GM06990 (cell line): ENCODE results near the gene THSD4.

Source experiments
- DNase-seq: peaks from one replicate; pipeline ENCODE4 v3.0.0-alpha.2; 2011; ENCODE audit not compliant: insufficient read length; ENCODE audit errors: extremely low read depth
- H3K27me3 ChIP-seq: replicated peaks from 2 replicates; pipeline ENCODE4 v1.6.0; 2011; ENCODE audit warnings: low read length; ENCODE audit not compliant: control insufficient read depth, insufficient read depth
- H3K36me3 ChIP-seq: 2 replicates; pipeline ENCODE4 v1.5.1; 2011; ENCODE audit warnings: low read length; ENCODE audit not compliant: control insufficient read depth, insufficient read depth
- H3K4me3 ChIP-seq: replicated peaks from 2 replicates; pipeline ENCODE4 v1.5.1; 2011; ENCODE audit warnings: low read depth, mild to moderate bottlenecking, control low read depth, low read length
- TF ChIP-seq, protein P1 (sequence below): IDR thresholded peaks from 2 replicates; pipeline ENCODE4 v1.5.1; 2011; ENCODE audit warnings: low read length, control low read depth, mild to moderate bottlenecking, inconsistent platforms; ENCODE audit not compliant: insufficient read depth, poor library complexity, severe bottlenecking

Gene THSD4

DNA sequence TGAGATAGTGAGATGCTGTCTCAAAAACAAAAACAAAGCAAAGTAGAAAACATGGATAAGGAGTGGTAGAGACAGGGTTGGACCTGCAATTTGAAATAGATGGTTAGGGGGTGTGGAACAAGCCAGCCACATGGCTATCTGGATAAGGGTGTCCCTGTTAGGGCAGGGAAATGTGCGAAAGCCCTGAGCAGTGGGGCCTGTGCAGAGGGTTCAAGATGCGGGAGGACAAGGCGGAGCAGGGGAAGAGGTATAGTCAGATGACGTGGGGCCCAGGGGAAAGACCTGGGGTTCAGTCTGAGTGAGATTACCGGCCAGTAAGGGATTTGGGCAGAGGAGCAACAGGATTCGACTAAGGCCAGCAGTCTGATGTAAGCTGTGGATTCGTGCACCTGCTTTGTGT is 676.7 kb downstream of the THSD4 start:
- DNase-seq: no peak
- no peaks in the 10 kb centered on the region for H3K36me3 ChIP-seq
- no peak overlapping the region for H3K4me3 ChIP-seq
- TF ChIP-seq, protein P1, sequence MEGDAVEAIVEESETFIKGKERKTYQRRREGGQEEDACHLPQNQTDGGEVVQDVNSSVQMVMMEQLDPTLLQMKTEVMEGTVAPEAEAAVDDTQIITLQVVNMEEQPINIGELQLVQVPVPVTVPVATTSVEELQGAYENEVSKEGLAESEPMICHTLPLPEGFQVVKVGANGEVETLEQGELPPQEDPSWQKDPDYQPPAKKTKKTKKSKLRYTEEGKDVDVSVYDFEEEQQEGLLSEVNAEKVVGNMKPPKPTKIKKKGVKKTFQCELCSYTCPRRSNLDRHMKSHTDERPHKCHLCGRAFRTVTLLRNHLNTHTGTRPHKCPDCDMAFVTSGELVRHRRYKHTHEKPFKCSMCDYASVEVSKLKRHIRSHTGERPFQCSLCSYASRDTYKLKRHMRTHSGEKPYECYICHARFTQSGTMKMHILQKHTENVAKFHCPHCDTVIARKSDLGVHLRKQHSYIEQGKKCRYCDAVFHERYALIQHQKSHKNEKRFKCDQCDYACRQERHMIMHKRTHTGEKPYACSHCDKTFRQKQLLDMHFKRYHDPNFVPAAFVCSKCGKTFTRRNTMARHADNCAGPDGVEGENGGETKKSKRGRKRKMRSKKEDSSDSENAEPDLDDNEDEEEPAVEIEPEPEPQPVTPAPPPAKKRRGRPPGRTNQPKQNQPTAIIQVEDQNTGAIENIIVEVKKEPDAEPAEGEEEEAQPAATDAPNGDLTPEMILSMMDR: no peak
- peaks cover 1% of the 10 kb centered on the region for H3K27me3 ChIP-seq

DNA sequence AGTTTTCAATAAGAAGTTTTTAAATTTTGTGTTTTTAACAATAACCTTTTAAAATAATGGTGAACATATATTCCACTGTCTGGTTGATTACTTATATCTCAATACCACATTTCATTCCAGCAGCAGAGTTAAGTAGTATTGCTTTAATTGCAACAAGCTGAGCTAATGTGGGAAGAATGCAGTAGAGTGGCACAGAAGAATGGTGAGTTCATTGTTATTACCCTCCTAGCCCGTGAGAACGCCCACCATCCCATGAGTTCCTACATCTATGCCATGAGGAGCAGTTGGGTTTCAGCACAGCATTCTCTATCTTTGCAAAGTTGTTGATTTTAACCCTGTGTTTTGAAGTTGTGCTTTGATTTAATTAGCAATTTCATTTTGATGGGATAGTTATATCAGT is 677.2 kb downstream of the THSD4 start:
- DNase-seq: no peak
- TF ChIP-seq, protein P1: no peak
- H3K27me3 ChIP-seq: peaks cover 1% of the 10 kb centered on the region
- H3K36me3 ChIP-seq: no peaks in the 10 kb centered on the region
- H3K4me3 ChIP-seq: no peak overlapping the region

DNA sequence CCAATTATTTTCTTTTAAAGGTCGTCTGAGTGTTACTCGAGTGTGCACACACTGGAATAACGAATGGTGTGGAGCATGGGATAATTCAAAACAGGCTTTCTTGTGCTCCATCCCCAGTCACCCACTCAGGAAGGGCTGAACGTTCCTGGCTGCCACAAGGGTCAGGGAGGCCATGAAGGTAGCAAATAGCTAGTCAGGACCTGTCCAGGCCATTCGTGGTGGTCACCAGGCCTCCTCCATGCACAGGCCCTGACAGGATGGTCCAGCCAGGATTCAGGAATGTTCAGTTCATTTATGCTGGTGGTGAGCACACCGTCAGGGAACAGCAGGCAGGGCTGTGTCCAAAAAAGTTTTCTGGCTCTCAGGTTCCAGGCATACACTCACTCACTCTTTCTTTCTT is 683.4 kb downstream of the THSD4 start:
- no peak overlapping the region for H3K4me3 ChIP-seq
- H3K36me3 ChIP-seq: no peaks in the 10 kb centered on the region
- no peaks in the 10 kb centered on the region for H3K27me3 ChIP-seq
- TF ChIP-seq, protein P1: no peak
- DNase-seq: no peak

DNA sequence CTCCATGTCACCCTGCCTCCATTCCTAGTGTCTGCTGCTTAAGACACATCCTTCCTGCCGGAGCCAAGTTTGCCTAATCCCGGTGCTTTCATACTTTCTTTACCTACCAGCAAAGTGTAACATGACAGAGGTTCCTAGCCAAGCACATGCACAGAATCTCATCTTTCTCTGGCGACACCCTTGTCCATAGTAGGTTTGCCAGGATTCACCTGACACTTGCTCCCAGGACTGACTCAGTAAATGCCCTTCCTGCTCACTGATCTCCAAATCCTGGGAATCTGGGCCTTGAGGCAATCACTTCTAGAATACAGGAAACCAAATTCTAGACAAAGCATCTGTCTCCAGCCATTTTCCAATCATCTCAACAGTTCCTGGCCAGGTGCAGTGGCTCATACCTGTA is 684.9 kb downstream of the THSD4 start:
- Histone ChIP-seq H3K27me3 (no peaks in the 10 kb centered on the region), H3K4me3 (no peak overlapping the region), H3K36me3 (no peaks in the 10 kb centered on the region)
- DNase-seq: no peak
- TF ChIP-seq, protein P1: no peak

DNA sequence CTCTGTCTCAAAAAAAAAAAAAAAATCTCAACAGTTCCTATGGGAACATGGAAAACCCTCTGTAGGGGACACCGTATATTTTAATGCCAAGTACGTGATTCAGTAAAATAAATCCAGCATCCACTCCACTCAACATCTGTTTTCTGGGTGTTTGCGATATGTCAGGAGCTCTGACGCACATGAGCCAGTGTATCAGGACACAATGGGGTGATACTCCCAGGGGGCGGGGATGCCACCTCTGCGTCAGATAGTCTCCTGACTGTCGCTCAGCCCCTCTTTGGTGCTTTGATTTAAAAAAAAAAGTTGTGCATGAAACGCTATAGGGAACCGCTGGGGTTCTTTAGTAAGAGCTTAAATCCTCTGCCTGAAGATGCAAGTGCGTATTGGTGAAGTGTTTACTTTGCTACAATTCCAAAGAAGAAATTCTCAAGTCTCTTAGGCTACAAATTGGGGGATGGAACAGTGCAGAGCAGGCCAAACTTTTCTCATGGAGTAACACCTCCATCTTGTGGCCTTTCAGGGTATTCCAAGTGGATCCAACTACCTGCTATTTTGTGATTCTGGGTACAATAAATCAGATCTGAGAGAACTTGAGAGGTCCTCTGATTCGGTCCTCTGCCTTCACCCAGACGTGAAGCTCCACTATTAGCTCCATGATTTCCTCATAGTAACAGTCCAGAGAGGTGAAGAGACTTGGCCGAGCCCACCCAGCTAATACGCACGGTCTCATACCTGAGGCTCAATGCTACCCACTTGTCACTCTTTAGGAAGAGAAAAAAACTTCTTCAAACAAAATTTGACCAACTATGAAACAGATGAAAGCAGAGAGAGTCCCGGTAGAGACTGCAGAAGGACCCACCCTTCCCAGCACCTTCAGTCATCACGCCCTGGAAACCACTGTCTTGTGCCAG is 685.8 kb downstream of the THSD4 start:
- Histone ChIP-seq H3K27me3 (no peaks in the 10 kb centered on the region), H3K4me3 (no peak overlapping the region), H3K36me3 (no peaks in the 10 kb centered on the region)
- TF ChIP-seq, protein P1: peak; percentile 65
- no peak for DNase-seq
